Measurements from ENCODE around the gene SPECC1L. TPM values are rescaled to one million over a fixed set of nuclear protein-coding genes. Genes with fewer than 3 reads are reported as not detected.

Gene SPECC1L
- total and polyA plus RNA-seq, 7 donors, result 17.4 to 52.6 (median 28.8) TPM

DNA sequence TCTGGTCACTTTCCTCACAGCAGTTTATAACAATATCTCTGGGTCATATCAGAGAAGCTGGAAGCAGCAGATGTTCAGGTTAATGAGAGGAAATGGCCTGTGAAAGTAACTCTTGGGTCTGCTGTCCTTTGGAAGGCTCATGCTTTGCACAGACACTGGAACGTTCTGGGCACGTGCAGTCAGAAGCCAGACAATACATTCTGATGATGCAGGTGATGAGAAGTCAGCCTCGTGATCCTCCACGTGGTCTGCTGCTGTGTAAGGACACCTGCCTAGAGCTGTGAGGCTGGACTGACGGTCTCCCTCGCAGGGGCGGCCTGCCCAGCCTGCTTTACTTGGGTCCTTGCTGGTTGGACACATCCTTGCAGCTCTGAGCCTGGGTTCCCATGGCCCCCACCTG lies 138.0 kb downstream of the SPECC1L start:
- TF ChIP-seq POLR2AphosphoS5 (IDR thresholded peaks at IDR 0.05) (no peak), EP300 (IDR thresholded peaks at IDR 0.05) (no peak), CTCF (IDR thresholded peaks at IDR 0.05) (no peak), POLR2A (IDR thresholded peaks at IDR 0.05) (no peak)
- intact Hi-C loops (cut with DNase I), result no loop called here
- peaks cover 0 to 18% (median 10%) of the 10 kb centered on the region in 4 donors for H3K4me1 ChIP-seq
- no peak overlapping the region for H3K27ac ChIP-seq
- 87% methylated on average over 7 of the region's 7 CpGs for WGBS, 2 donors
- peaks cover 0 to 30% (median 14%) of the 10 kb centered on the region in 4 donors for H3K36me3 ChIP-seq
- DNase-seq, result no peak
- no peak overlapping the region for H3K4me3 ChIP-seq
- no peaks in the 10 kb centered on the region for H3K9me3 ChIP-seq
- H3K27me3 ChIP-seq, result no peaks in the 10 kb centered on the region

- 89 to 93% methylated on average over 9 of the region's 9 CpGs for WGBS, 2 donors
- peaks cover 0 to 41% (median 18%) of the 10 kb centered on the region in 4 donors for H3K36me3 ChIP-seq
Observed at GRCh38 chr22:24409707-24410106, 139.1 kb downstream of the SPECC1L start.

GRCh38 chr22:24410110-24410856 lies 139.7 kb downstream of the SPECC1L start:
- DNase-seq, result no peak
- no peaks in the 10 kb centered on the region for H3K27me3 ChIP-seq
- intact Hi-C loops (cut with DNase I), result no loop called here
- peaks cover 0 to 6% (median 0%) of the 10 kb centered on the region in 4 donors for H3K4me1 ChIP-seq
- H3K27ac ChIP-seq, result no peak overlapping the region
- TF ChIP-seq POLR2AphosphoS5 (IDR thresholded peaks at IDR 0.05) (no peak), EP300 (IDR thresholded peaks at IDR 0.05) (no peak), CTCF (IDR thresholded peaks at IDR 0.05) (no peak), POLR2A (IDR thresholded peaks at IDR 0.05) (no peak)
- no peak overlapping the region for H3K4me3 ChIP-seq
- no peaks in the 10 kb centered on the region for H3K9me3 ChIP-seq
- 80 to 94% methylated on average over 8 of the region's 8 CpGs for WGBS, 2 donors
- H3K36me3 ChIP-seq, result peaks cover 0 to 46% (median 22%) of the 10 kb centered on the region in 4 donors

More at GRCh38 chr22:24409707-24410106, 139.1 kb downstream of the SPECC1L start:
- no peak overlapping the region for H3K4me3 ChIP-seq
- DNase-seq, result no peak
- intact Hi-C loops (cut with DNase I), result no loop called here
- no peak overlapping the region for H3K27ac ChIP-seq
- H3K27me3 ChIP-seq, result no peaks in the 10 kb centered on the region
- peaks cover 0 to 7% (median under 1%) of the 10 kb centered on the region in 4 donors for H3K4me1 ChIP-seq
- H3K9me3 ChIP-seq, result no peaks in the 10 kb centered on the region
- TF ChIP-seq POLR2A (IDR thresholded peaks at IDR 0.05) (no peak), EP300 (IDR thresholded peaks at IDR 0.05) (no peak), POLR2AphosphoS5 (IDR thresholded peaks at IDR 0.05) (no peak)

GRCh38 chr22:24411256-24412004 lies 140.8 kb downstream of the SPECC1L start:
- H3K27me3 ChIP-seq, result no peaks in the 10 kb centered on the region
- no peak for DNase-seq
- intact Hi-C loops (cut with DNase I), result no loop called here
- no peak overlapping the region for H3K27ac ChIP-seq
- H3K4me1 ChIP-seq, result peaks cover 0 to 2% (median 0%) of the 10 kb centered on the region in 4 donors
- TF ChIP-seq POLR2AphosphoS5 (IDR thresholded peaks at IDR 0.05) (no peak), EP300 (IDR thresholded peaks at IDR 0.05) (no peak), CTCF (IDR thresholded peaks at IDR 0.05) (no peak), POLR2A (IDR thresholded peaks at IDR 0.05) (no peak)
- H3K9me3 ChIP-seq, result no peaks in the 10 kb centered on the region
- peaks cover 0 to 58% (median 27%) of the 10 kb centered on the region in 4 donors for H3K36me3 ChIP-seq
- WGBS, 2 donors, result 87 to 96% methylated on average over 10 of the region's 10 CpGs
- H3K4me3 ChIP-seq, result no peak overlapping the region

DNA sequence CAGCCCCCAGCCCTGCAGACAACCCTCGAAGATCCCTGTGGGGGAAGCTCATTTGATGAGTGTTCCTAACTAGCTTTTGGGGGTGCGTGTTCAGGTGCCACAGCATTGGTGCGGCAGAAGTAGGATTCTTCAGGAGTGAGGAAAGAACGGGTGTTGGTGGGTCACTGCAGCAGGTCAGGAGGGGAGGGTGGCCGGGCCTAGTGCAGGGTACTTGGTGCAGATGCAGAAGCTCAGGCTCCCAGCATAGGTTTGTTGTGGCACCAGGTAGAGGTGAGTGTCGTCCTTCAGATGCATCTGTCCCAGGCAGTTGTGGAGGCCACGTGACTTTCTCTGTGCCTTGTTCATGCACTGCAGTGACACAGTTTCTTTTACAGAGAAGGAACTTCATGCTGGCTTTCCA lies 141.6 kb downstream of the SPECC1L start:
- intact Hi-C loops (cut with DNase I), result no loop called here
- Histone ChIP-seq H3K4me1 (no peaks in the 10 kb centered on the region), H3K9me3 (no peaks in the 10 kb centered on the region), H3K4me3 (no peak overlapping the region), H3K27me3 (no peaks in the 10 kb centered on the region), H3K27ac (no peak overlapping the region), H3K36me3 (peaks cover 0 to 53% (median 28%) of the 10 kb centered on the region in 4 donors)
- WGBS, 2 donors, result 83 to 94% methylated on average over 7 of the region's 7 CpGs
- TF ChIP-seq POLR2AphosphoS5 (IDR thresholded peaks at IDR 0.05) (no peak), POLR2A (IDR thresholded peaks at IDR 0.05) (no peak), CTCF (IDR thresholded peaks at IDR 0.05) (no peak), EP300 (IDR thresholded peaks at IDR 0.05) (no peak)
- DNase-seq, result no peak
